Measurements from ENCODE around the gene ZNF23.
"Not testable (repeated sequence)": the region's sequence is repeated elsewhere in the genome, so short reads cannot be mapped to it uniquely, and the experiment has no call there.

The ZNF23 gene

GRCh38 chr16:71461686-71462648 is at the start of gene ZNF23:
TSS of gene ZNF23 (minus strand) at chr16:71462247. CDS start at chr16:71456796, 5,451 bp downstream.
- DNase-seq: peak; percentile 39

GRCh38 chr16:71507061-71507460 is 45.0 kb upstream of the ZNF23 start:
- no peak for DNase-seq

GRCh38 chr16:71504901-71505300 is 42.9 kb upstream of the ZNF23 start:
- no peak for DNase-seq

- not testable (repeated sequence) for DNase-seq
These were observed 42.0 kb upstream of the ZNF23 start for GRCh38 chr16:71504051-71504450.

- DNase-seq: no peak
These were observed 39.5 kb upstream of the ZNF23 start for GRCh38 chr16:71501547-71501946.

- no peak for DNase-seq
These were observed 38.9 kb upstream of the ZNF23 start for GRCh38 chr16:71500964-71501363.

- no peak for DNase-seq
These were observed 37.8 kb upstream of the ZNF23 start for GRCh38 chr16:71499775-71500364.

- no peak for DNase-seq
These were observed 36.0 kb upstream of the ZNF23 start for GRCh38 chr16:71498031-71498430.

GRCh38 chr16:71493213-71493612 is 31.2 kb upstream of the ZNF23 start:
- no peak for DNase-seq

GRCh38 chr16:71492786-71493185 is 30.7 kb upstream of the ZNF23 start:
- DNase-seq: no peak

- DNase-seq: no peak
These were observed 29.0 kb upstream of the ZNF23 start for GRCh38 chr16:71491054-71491453.

- DNase-seq: no peak
These were observed 28.3 kb upstream of the ZNF23 start for GRCh38 chr16:71490361-71490760.

GRCh38 chr16:71489122-71489521 is 27.1 kb upstream of the ZNF23 start, which contains the start of gene ZNF19:
TSS of gene ZNF19 (minus strand) at chr16:71489324. CDS start at chr16:71482114, 7,210 bp downstream.
- no peak for DNase-seq

GRCh38 chr16:71484006-71484893 is 22.2 kb upstream of the ZNF23 start:
- DNase-seq: peak; percentile 39

- no peak for DNase-seq
These were observed 20.5 kb upstream of the ZNF23 start for GRCh38 chr16:71482569-71482968.

GRCh38 chr16:71480956-71481355 is 18.9 kb upstream of the ZNF23 start:
- DNase-seq: no peak

GRCh38 chr16:71479420-71479819 is 17.4 kb upstream of the ZNF23 start:
- peak; percentile 7 for DNase-seq

GRCh38 chr16:71476457-71477124 is 14.5 kb upstream of the ZNF23 start:
- no peak for DNase-seq

- no peak for DNase-seq
These were observed 12.8 kb upstream of the ZNF23 start for GRCh38 chr16:71474864-71475263.

- DNase-seq: no peak
These were observed 11.8 kb upstream of the ZNF23 start for GRCh38 chr16:71473891-71474290.

- no peak for DNase-seq
These were observed 10.9 kb upstream of the ZNF23 start for GRCh38 chr16:71472931-71473330.

GRCh38 chr16:71472051-71472450 is 10.0 kb upstream of the ZNF23 start:
- DNase-seq: no peak
